MM.1S (cell line): ENCODE data around the gene FAM107B.

Experiments used
- EZH2 ChIP-seq: fragments of 300-600 bp; sonication (generic); optimal IDR thresholded peaks from 2 replicates; pipeline ENCODE3; 2017; ENCODE audit warnings: low read depth, mild to moderate bottlenecking, antibody characterized with exemption, low read length, mixed read lengths
- TF ChIP-seq, protein P1 (sequence below): fragments of 300-600 bp; sonication (generic); IDR thresholded peaks from 2 replicates; pipeline ENCODE4 v1.5.1; 2016; ENCODE audit warnings: antibody characterized with exemption, low read length, mixed read lengths

DNA sequence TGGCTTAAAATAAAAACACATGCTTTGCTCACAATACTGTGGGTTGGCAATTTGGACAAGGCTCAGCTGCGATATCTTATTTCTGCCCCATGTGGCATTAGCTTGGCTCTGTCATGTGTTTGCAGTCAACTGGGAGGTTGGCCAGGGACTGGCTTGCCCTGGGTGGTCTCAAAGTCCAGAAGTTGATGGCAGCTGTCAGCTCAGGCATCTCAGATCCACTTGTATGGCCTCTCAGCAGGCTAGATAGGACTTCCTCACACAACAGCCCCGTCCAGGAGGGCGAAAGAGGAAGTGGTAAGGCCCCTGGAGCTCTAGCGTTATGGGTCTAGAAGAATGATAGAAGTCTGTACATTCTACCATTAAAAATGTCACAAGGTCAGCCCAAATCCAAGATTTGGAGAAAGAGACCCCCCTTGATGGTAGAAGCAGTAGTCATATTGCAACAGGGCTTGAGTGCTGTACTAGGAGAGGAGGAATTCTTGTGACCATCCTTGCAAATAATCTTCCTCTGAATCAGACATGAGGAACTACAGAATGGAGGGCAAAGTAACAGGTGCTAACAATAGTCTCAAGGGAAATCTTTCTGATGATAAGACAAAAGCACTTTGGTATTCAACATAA, 166.2 kb downstream of the FAM107B start:
- TF ChIP-seq, protein P1, sequence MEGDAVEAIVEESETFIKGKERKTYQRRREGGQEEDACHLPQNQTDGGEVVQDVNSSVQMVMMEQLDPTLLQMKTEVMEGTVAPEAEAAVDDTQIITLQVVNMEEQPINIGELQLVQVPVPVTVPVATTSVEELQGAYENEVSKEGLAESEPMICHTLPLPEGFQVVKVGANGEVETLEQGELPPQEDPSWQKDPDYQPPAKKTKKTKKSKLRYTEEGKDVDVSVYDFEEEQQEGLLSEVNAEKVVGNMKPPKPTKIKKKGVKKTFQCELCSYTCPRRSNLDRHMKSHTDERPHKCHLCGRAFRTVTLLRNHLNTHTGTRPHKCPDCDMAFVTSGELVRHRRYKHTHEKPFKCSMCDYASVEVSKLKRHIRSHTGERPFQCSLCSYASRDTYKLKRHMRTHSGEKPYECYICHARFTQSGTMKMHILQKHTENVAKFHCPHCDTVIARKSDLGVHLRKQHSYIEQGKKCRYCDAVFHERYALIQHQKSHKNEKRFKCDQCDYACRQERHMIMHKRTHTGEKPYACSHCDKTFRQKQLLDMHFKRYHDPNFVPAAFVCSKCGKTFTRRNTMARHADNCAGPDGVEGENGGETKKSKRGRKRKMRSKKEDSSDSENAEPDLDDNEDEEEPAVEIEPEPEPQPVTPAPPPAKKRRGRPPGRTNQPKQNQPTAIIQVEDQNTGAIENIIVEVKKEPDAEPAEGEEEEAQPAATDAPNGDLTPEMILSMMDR, result no peak
- no peak for TF ChIP-seq EZH2
